ENCODE measurements around the gene RTKN.

Gene RTKN

GRCh38 chr2:74415762-74416395 lies 25.9 kb downstream of the RTKN start:
- DNase-seq, result peak; percentile 48

GRCh38 chr2:74414881-74415761 lies 26.6 kb downstream of the RTKN start:
- DNase-seq, result no peak

- DNase-seq, result no peak
Observed at GRCh38 chr2:74414441-74414840, 27.3 kb downstream of the RTKN start.

GRCh38 chr2:74413001-74413698 lies 28.6 kb downstream of the RTKN start:
- DNase-seq, result no peak

- no peak for DNase-seq
Observed at GRCh38 chr2:74407682-74408081, 34.1 kb downstream of the RTKN start.

- DNase-seq, result no peak
Observed at GRCh38 chr2:74406035-74406434, 35.7 kb downstream of the RTKN start.

- DNase-seq, result no peak
Observed at GRCh38 chr2:74401891-74402290, 39.8 kb downstream of the RTKN start.

- peak; percentile 51 for DNase-seq
Observed at GRCh38 chr2:74399785-74400184, 42.0 kb downstream of the RTKN start.

- DNase-seq, result no peak
Observed at GRCh38 chr2:74396149-74396548, 45.6 kb downstream of the RTKN start.

- DNase-seq, result no peak
Observed at GRCh38 chr2:74393525-74393924, 48.2 kb downstream of the RTKN start.

- DNase-seq, result no peak
Observed at GRCh38 chr2:74392449-74392743, 49.3 kb downstream of the RTKN start.

- peak; percentile 93 for DNase-seq
Observed at GRCh38 chr2:74391580-74392448, 49.9 kb downstream of the RTKN start.

- no peak for DNase-seq
Observed at GRCh38 chr2:74391209-74391579, 50.5 kb downstream of the RTKN start.

GRCh38 chr2:74390606-74391005 lies 51.1 kb downstream of the RTKN start:
- no peak for DNase-seq

- DNase-seq, result no peak
Observed at GRCh38 chr2:74387346-74387745, 54.4 kb downstream of the RTKN start.

GRCh38 chr2:74385396-74385795 lies 56.3 kb downstream of the RTKN start:
- DNase-seq, result no peak

- no peak for DNase-seq
Observed at GRCh38 chr2:74384051-74384450, 57.7 kb downstream of the RTKN start.

- DNase-seq, result no peak
Observed at GRCh38 chr2:74383254-74383653, 58.5 kb downstream of the RTKN start.

- no peak for DNase-seq
Observed at GRCh38 chr2:74381751-74382150, 60.0 kb downstream of the RTKN start.

GRCh38 chr2:74379851-74380789 lies 61.6 kb downstream of the RTKN start, which contains the start of gene DCTN1:
Gene DCTN1 (minus strand): TSS chr2:74380311. CDS start chr2:74380037, 274 bp downstream.
- peak; percentile 85 for DNase-seq

- no peak for DNase-seq
Observed at GRCh38 chr2:74378007-74378406, 63.7 kb downstream of the RTKN start.

GRCh38 chr2:74375838-74376237 lies 65.9 kb downstream of the RTKN start:
- no peak for DNase-seq
